ENCODE data around the gene RAP1GDS1. TPM values are rescaled to one million over a fixed set of nuclear protein-coding genes. Genes with fewer than 3 reads are reported as not detected.

RAP1GDS1 gene
- total and polyA plus RNA-seq, 2 of the 13 experiments (the other 11 are each of a cell fraction or from before 2014, with no cell fraction given): 19.3 to 42.5 TPM

GRCh38 chr4:98387345-98388026 is 126.3 kb downstream of the RAP1GDS1 start:
- POLR2A ChIA-PET: no interaction called here
- Histone ChIP-seq H2AFZ (ENCODE audit: low read length) (no peak overlapping the region), H3K79me2 (ENCODE audit: insufficient read depth, low read length) (no peaks in the 10 kb centered on the region), H3K4me2 (ENCODE audit: low read depth, low read length) (no peak overlapping the region), H3K27ac (ENCODE audit: extremely low read length, insufficient read depth, low read length) (no peak overlapping the region), H3K9ac (ENCODE audit: insufficient read depth, low read depth, low read length) (no peak overlapping the region), H3K4me1 (ENCODE audit: insufficient read depth, low read length) (no peaks in the 10 kb centered on the region), H3K9me3 (ENCODE audit: low read length) (no peaks in the 10 kb centered on the region), H3K36me3 (replicated peaks in 1 of 2; ENCODE audit: control insufficient read depth in 1 of 2, insufficient read depth in 2 of 2, low read length in 2 of 2) (no peaks in the 10 kb centered on the region), H4K20me1 (ENCODE audit: insufficient read depth, low read length) (no peaks in the 10 kb centered on the region), H3K27me3 (ENCODE audit: control insufficient read depth in 1 of 2, insufficient read depth in 2 of 2, low read length in 2 of 2) (no peaks in the 10 kb centered on the region), H3K4me3 (replicated peaks in 1 of 3; ENCODE audit: insufficient read depth in 1 of 3, low read depth in 2 of 3, low read length in 3 of 3) (no peak overlapping the region)
- ATAC-seq (no peak), DNase-seq (ENCODE audit: low spot score) (no peak), FAIRE-seq (no peak)
- TF ChIP-seq ZNF672 (CRISPR knock-in tag; IDR thresholded peaks at IDR 0.05) (no peak), ZNF253 (CRISPR knock-in tag; IDR thresholded peaks at IDR 0.05; ENCODE audit: borderline replicate concordance) (no peak), MYPOP (CRISPR knock-in tag; IDR thresholded peaks at IDR 0.05) (no peak), ZSCAN31 (CRISPR knock-in tag; IDR thresholded peaks at IDR 0.05; ENCODE audit: low read depth) (no peak), NCOA2 (CRISPR knock-in tag; IDR thresholded peaks at IDR 0.05) (no peak)
- CTCF ChIA-PET (ENCODE audit: low intra/inter-chr PET ratio, low total read pairs): no interaction called here
- in situ Hi-C loops (cut with HindIII; ENCODE audit: extremely low pct_ligation_motif_present, low pct_unique_long_range_greater_than_20kb): no loop called here
- intact Hi-C loops (cut with micrococcal nuclease; ENCODE audit: unreplicated experiment): no loop called here
- 97% methylated on average over 5 of the region's 5 CpGs for WGBS (ENCODE audit: low lambda C conversion rate)
- no TSS peak for BruUV-seq (replicated peaks)

GRCh38 chr4:98394134-98394533 is 132.9 kb downstream of the RAP1GDS1 start:
- Histone ChIP-seq H3K36me3 (replicated peaks in 1 of 2; ENCODE audit: control insufficient read depth in 1 of 2, insufficient read depth in 2 of 2, low read length in 2 of 2) (no peaks in the 10 kb centered on the region), H3K9ac (ENCODE audit: insufficient read depth, low read depth, low read length) (no peak overlapping the region), H3K9me3 (ENCODE audit: low read length) (no peaks in the 10 kb centered on the region), H4K20me1 (ENCODE audit: insufficient read depth, low read length) (no peaks in the 10 kb centered on the region), H3K4me3 (replicated peaks in 1 of 3; ENCODE audit: insufficient read depth in 1 of 3, low read depth in 2 of 3, low read length in 3 of 3) (no peak overlapping the region), H3K79me2 (ENCODE audit: insufficient read depth, low read length) (no peaks in the 10 kb centered on the region), H3K27ac (ENCODE audit: extremely low read length, insufficient read depth, low read length) (no peak overlapping the region), H3K4me2 (ENCODE audit: low read depth, low read length) (no peak overlapping the region), H2AFZ (ENCODE audit: low read length) (no peak overlapping the region), H3K4me1 (ENCODE audit: insufficient read depth, low read length) (no peaks in the 10 kb centered on the region), H3K27me3 (ENCODE audit: control insufficient read depth in 1 of 2, insufficient read depth in 2 of 2, low read length in 2 of 2) (no peaks in the 10 kb centered on the region)
- intact Hi-C loops (cut with micrococcal nuclease; ENCODE audit: unreplicated experiment): no loop called here
- no peak for ATAC-seq
- FAIRE-seq: no peak
- WGBS (ENCODE audit: low lambda C conversion rate): 89% methylated on average over 1 of the region's 1 CpG
- POLR2A ChIA-PET: no interaction called here
- in situ Hi-C loops (cut with HindIII; ENCODE audit: extremely low pct_ligation_motif_present, low pct_unique_long_range_greater_than_20kb): no loop called here
- no TSS peak for BruUV-seq (replicated peaks)
- CTCF ChIA-PET (ENCODE audit: low intra/inter-chr PET ratio, low total read pairs): no interaction called here
- DNase-seq (ENCODE audit: low spot score): no peak
- TF ChIP-seq ZKSCAN5 (CRISPR knock-in tag; IDR thresholded peaks at IDR 0.05) (no peak), ZFP37 (CRISPR knock-in tag; IDR thresholded peaks at IDR 0.05; ENCODE audit: borderline replicate concordance) (no peak), ARNT (IDR thresholded peaks at IDR 0.05) (no peak), GFI1 (CRISPR knock-in tag; IDR thresholded peaks at IDR 0.05; ENCODE audit: borderline replicate concordance) (no peak), MAZ (IDR thresholded peaks at IDR 0.05; ENCODE audit: borderline replicate concordance, low read depth, low read length) (no peak), MAZ (CRISPR knock-in tag; IDR thresholded peaks at IDR 0.05; ENCODE audit: low read depth) (no peak), MAF1 (CRISPR knock-in tag; IDR thresholded peaks at IDR 0.05; ENCODE audit: borderline replicate concordance) (no peak), ZBTB7A (CRISPR knock-in tag; IDR thresholded peaks at IDR 0.05) (no peak), PREB (CRISPR knock-in tag; IDR thresholded peaks at IDR 0.05) (no peak), PPARG (CRISPR knock-in tag; conservative IDR thresholded peaks at IDR 0.05) (no peak), NCOA1 (CRISPR knock-in tag; IDR thresholded peaks at IDR 0.05) (no peak), ZNF512 (CRISPR knock-in tag; IDR thresholded peaks at IDR 0.05) (no peak)

All from HepG2 (cell line).